Activated CD4-positive, alpha-beta T cell treated with anti-CD3 and anti-CD28 coated beads for 1 hour (primary cell): ENCODE results near the gene GINS1.

Source experiments
- DNase-seq: peaks from one replicate; pipeline ENCODE4 v3.0.0-alpha.2; 2020

The GINS1 gene

GRCh38 chr20:25496165-25496967 lies 88.9 kb downstream of the GINS1 start:
- no peak for DNase-seq

GRCh38 chr20:25496968-25497401 lies 89.5 kb downstream of the GINS1 start:
- no peak for DNase-seq

GRCh38 chr20:25497586-25498279 lies 90.3 kb downstream of the GINS1 start:
- no peak for DNase-seq
